GM18498 (cell line): ENCODE measurements around the gene OR2D2.
"Not testable (repeated sequence)": the region's sequence is repeated elsewhere in the genome, so short reads cannot be mapped to it uniquely, and the experiment has no call there.

Experiments
- ATAC-seq: cut with Tn5 transposase; IDR thresholded peaks from one replicate; pipeline ENCODE4 v1.9.1; 2021; ENCODE audit warnings: mild to moderate bottlenecking, moderate library complexity; ENCODE audit not compliant: unreplicated experiment

The OR2D2 gene

DNA sequence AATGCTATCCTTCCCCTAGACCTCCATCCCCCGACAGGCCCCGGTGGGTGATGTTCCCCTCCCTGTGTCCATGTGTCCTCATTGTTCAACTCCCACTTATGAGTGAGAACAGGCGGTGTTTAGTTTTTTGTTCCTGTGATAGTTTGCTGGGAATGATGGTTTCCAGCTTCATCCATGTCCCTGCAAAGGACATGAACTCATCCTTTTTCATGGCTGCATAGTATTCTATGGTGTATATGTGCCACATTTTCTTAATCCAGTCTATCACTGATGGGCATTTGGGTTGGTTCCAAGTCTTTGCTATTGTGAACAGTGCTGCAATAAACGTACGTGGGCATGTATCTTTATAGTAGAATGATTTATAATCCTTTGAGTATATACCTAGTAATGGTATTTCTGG lies 4.6 kb downstream of the OR2D2 start:
- not testable (repeated sequence) for ATAC-seq

DNA sequence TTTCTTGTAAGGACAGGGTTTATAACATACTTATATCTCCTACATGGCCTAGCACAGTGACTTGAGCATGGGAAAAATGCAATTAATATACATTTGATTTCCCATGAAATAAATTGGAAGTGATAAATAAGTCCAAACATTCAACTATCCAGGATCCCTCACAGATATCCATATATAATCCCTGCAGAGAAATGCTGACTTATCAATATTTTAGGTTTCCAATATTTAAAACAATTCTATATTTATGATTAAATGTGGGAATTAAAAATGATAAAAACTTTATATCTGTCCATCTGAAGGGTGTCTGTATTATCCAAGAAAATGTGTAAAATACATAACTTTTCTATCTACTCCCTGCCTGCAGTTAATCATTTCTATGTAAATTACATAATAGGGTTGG lies 9.5 kb downstream of the OR2D2 start:
- no peak for ATAC-seq

DNA sequence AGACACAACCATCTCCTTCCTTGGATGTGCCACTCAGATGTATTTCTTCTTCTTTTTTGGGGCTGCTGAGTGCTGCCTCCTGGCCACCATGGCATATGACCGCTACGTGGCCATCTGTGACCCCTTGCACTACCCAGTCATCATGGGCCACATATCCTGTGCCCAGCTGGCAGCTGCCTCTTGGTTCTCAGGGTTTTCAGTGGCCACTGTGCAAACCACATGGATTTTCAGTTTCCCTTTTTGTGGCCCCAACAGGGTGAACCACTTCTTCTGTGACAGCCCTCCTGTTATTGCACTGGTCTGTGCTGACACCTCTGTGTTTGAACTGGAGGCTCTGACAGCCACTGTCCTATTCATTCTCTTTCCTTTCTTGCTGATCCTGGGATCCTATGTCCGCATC lies 15.4 kb downstream of the OR2D2 start:
- ATAC-seq: no peak

DNA sequence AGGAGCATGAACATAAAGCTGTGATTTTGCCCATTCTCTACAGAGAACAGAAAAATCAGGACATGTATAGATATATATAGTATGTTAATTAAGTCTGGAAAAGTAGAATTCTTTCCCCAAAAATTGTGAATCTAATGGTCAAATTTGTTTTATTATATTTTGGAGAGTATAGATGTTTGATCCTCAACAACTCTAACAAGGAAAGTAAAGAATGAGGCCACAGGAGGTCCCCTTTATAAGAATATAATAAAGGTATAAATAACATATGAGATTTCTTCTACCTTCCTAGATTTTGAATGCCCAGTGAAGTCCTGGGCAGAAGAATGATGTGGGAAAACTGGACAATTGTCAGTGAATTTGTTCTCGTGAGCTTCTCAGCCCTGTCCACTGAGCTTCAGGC lies 16.0 kb downstream of the OR2D2 start, which contains the start of gene OR10A4:
OR10A4 (plus strand) TSS at position 301 of the 400 bp plus-strand sequence; CDS start at position 324, 23 bp downstream.
- ATAC-seq: no peak

DNA sequence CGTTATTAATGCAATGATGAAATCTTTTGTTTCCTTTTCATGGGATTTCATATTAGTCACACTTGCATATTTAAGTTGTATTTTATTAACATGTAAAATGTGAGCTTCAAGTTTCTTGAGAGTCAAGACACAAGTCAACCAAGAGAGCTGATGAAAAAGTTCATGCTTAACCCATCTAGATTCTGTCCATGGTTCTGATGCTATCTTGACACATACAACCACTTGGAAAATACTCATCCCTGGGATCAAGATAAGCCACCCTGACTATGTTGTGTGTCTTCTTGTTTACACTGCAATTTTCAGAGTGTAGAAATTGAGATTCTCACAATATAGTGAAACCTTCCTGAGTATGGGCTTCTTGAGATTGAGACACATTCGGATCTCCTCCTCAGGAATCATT lies 16.5 kb downstream of the OR2D2 start:
- no peak for ATAC-seq

DNA sequence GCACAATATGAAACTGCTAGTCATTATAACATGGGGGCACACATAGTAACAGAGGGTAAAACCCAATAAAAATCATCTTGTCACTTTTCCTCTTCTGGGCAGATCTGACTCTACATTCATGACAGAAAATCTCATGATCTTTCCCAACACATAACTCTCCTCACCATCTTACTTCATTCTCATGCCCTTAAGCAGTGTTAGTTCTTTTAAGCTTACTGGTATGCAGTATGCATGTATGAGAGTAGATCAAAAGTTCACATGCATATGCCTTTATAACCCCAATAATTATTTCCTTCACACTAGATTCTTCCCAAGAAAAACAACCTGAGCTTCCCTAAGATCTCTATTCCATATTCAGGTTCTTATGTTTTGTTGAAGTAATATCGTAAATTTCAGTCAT lies 21.0 kb downstream of the OR2D2 start:
- no peak for ATAC-seq

DNA sequence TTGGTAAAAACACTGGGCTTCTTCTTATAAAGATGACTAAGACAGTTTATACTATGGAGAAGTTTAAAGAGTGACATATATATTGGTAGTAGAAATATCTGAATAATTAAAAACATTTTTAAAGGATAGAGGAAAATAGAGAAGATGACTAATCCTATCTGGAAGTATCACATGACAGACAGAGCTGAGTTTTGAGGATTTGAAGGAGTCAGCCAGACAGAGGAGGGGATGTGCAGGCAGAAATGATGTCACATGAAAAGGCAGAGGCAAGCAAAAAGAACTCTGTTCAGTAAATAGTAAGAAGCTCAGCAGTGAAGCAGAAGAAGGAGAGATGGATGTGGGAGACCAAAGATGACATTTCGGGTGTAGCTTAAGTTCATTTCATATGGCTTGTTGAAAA lies 27.9 kb downstream of the OR2D2 start:
- ATAC-seq: no peak

DNA sequence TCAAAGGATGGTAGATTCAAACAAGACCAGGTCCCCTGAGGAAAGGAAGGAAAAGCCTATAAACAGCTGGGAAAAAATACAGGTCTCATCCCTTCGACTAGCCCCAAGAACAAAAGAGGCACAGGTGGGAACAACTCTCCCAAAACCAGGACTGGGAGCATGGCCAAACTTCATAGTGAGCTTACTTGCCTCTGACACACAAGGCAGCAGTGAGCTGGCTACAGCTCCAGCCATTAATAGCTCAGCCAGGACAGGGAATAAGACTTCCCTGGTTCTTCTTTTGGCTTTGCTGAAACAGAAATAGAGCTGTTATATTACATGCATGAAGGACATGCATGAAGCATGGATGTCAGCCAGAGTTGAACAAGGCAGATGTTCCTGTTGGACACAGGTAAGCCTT lies 29.3 kb downstream of the OR2D2 start, which contains the start of gene OR10A2:
OR10A2 (plus strand) TSS at position 97 of the 400 bp plus-strand sequence. CDS start 6,698 bp downstream, outside the sequence.
- ATAC-seq: no peak

DNA sequence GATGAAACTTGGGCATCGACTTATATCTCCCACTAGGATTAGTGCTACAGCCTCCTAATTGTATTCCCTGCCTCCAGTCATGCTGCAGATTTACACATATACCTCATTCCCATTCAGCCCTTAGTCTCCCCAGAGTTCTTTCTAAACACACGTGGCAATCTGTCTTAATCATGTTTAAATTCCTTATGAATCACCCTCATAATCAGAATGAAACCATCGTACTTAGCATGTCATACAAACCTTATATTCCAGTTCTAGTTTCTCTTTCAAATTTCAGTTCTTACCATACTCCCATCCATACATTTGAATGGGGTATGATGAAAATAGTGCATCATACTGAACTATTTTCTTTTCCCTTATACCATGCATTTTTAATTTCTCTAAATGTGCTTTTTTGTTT lies 35.4 kb downstream of the OR2D2 start:
- no peak for ATAC-seq

DNA sequence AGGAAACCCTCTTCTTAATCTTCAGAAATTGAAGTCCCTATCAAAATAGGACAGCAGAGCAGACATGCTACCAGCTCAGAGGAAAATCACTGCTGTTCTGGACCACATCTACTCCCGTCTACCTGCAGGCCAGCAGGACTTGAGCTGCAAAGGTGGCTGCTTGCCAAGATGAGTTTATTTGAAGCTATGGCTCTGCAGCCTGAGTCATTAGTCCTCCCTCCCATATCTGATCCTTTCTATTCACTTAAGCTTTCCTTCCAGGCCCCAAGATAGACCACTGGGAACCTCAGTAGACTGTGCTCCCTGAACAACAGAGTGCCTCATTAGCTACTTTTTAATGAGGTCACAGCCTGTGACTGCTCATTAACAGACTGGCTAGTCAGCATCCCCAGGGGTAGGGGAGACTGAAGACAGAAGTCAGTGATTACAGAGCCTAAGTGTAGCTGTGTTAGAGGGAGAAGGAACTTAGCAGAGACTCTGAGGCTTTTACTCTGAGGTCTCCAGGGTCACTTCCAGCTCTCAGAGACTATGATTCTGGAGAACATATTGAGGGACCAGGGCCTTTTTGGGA lies 36.2 kb downstream of the OR2D2 start:
- ATAC-seq: no peak

DNA sequence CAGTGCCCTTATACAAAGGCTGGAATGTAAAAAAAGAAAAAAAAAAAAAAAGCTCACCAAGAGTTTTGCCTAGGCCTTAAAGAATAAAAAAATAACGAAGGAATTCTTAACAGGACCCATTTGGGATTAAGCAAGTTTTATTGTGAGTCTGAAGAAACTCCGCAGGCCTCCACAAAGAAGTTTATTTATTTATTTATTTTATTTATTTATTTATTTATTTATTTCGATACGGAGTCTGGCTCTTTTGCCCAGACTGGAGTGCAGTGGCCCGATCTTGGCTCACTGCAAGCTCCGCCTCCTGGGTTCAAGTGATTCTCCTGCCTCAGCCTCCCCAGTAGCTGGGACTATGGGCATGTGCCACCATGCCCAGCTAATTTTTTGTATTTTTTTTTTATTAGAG lies 37.5 kb downstream of the OR2D2 start:
- ATAC-seq: not testable (repeated sequence)

DNA sequence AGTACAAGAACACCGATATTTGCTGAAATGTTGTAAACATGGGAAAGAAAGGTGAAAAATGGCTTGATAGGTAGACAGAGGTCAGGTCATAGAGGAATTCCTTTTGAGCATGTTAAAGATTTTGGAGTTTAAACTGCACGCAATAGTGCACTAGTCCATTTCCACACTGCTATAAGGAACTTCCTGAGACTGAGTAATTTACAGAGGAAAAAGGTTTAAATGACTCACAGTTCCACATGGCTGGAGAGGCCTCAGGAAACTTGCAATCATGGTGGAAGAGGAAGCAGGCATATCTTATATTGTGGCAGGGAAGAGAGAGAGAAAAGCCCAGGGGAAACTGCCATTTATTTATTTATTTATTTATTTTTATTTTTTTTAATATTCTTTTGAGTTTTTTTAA lies 41.8 kb downstream of the OR2D2 start:
- no peak for ATAC-seq

DNA sequence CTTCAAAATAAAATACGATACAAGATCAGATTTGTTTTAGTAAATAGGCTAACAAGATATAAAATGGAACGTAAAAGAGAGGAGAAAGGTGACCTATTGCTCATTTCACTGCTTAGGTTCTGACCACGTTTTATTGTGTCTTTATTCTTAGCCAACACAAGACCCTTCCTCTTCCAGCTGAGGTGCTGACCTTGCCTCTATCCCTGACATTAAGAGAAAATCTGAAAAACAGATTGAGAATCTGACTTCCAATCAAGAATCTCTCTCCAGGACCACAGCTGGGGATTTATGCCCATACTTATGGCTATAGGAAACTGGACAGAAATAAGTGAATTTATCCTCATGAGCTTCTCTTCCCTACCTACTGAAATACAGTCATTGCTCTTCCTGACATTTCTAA lies 46.9 kb downstream of the OR2D2 start, which contains the start of gene OR10A5:
OR10A5 (plus strand) TSS at position 301 of the 400 bp plus-strand sequence; CDS start at position 301, 0 bp downstream.
- no peak for ATAC-seq

DNA sequence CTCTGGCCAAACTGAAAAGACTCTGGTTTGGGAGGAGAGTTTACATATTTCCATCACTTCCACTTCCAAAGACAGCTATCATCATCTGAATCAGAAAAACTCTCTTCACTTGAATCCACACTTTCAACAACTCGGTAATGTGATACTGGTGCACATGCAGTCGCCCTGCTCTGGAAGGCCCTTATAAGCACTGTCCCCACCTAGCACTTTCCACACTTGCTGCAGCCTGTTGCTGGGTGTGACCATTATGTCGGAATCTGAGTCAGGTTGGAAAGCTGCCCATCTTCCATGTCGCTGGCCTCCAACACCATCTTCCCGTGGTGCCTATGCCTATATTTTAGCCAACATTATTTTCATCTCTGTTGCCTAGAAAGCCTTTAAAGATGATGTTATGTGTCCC lies 47.9 kb downstream of the OR2D2 start:
- ATAC-seq: no peak

DNA sequence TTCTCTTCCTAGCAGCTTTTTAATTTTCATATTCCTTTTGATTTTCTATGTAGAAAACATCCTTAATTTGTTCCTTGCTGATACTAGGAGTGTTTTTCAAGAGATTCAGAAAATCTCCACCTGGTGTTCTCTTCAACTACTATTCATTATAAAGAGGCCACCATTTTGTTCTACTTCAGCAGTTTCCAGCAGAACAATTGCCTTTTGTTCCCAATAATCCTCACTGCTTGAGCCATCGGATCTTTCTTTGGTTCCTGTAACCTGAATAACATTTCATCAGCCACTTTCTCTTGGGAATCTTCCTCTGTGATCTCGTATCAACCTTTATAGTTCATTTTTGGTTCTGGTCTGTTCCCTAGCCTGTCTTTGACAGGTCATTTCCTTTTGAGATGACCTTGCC lies 48.6 kb downstream of the OR2D2 start:
- ATAC-seq: no peak

DNA sequence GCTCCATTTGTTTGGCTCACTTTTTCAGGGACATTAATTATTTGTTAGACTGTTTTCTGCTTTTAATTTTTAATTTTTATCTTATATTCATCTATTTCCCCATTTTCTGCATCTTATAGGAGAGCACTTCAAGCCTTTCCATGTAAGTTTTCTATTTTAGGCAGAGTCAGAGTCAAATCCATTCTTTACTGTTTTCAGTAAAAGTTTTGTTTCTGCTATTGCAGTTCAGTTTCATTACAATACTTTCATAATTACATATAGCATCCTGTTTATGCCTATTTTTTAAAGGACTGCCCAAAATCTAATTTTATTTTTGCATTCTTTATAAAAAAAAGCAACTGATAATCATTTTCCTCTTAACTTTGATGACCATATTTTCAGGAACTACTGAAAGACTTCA lies 50.6 kb downstream of the OR2D2 start:
- no peak for ATAC-seq
